GM18526 (cell line): ENCODE measurements around the gene INPP5B.
A peak's percentile ranks its signal among the peaks of the same experiment; 100 is the strongest.

Experiments
- POLR2A ChIP-seq: IDR thresholded peaks from 3 replicates; pipeline ENCODE4 v1.6.1; 2011; ENCODE audit not compliant: insufficient read length; ENCODE audit errors: extremely low read depth

The INPP5B gene

GRCh38 chr1:37951041-37951782 is 4.4 kb upstream of the INPP5B start:
- TF ChIP-seq POLR2A = no peak

GRCh38 chr1:37949524-37950152 is 2.8 kb upstream of the INPP5B start:
- no peak for TF ChIP-seq POLR2A

- no peak for TF ChIP-seq POLR2A
Measured at GRCh38 chr1:37948841-37949240, 2.0 kb upstream of the INPP5B start.

- TF ChIP-seq POLR2A = no peak
Measured at GRCh38 chr1:37948166-37948565, 1.3 kb upstream of the INPP5B start.

- no peak for TF ChIP-seq POLR2A
Measured at GRCh38 chr1:37947364-37947763, 511 bp upstream of the INPP5B start.

GRCh38 chr1:37945743-37946702 is 830 bp downstream of the INPP5B start:
- no peak for TF ChIP-seq POLR2A

GRCh38 chr1:37945251-37945650 is 1.6 kb downstream of the INPP5B start:
- no peak for TF ChIP-seq POLR2A

GRCh38 chr1:37944816-37945215 is 2.0 kb downstream of the INPP5B start:
- TF ChIP-seq POLR2A = no peak

- no peak for TF ChIP-seq POLR2A
Measured at GRCh38 chr1:37944086-37944763, 2.6 kb downstream of the INPP5B start.

GRCh38 chr1:37940299-37940947 is 6.4 kb downstream of the INPP5B start:
- TF ChIP-seq POLR2A = no peak

GRCh38 chr1:37932759-37933158 is 14.1 kb downstream of the INPP5B start:
- no peak for TF ChIP-seq POLR2A

GRCh38 chr1:37931361-37932158 is 15.3 kb downstream of the INPP5B start:
- peak; percentile 65 for TF ChIP-seq POLR2A

GRCh38 chr1:37931102-37931360 is 15.8 kb downstream of the INPP5B start:
- TF ChIP-seq POLR2A = no peak

GRCh38 chr1:37930246-37931101 is 16.4 kb downstream of the INPP5B start:
- no peak for TF ChIP-seq POLR2A
